Mesenchymal stem cell (in vitro differentiated cells and primary cell): ENCODE data around the gene PDZRN3.

ENCODE experiments used
- DNase-seq: peaks from one replicate; pipeline ENCODE4 v3.0.0-alpha.2; 2013
- H2AFZ ChIP-seq: one replicate; pipeline ENCODE4 v1.6.1; 2013; ENCODE audit warnings: low read depth, mild to moderate bottlenecking, control low read depth, inconsistent platforms, low read length, moderate library complexity
- H2AK5ac ChIP-seq: 2 replicates; pipeline ENCODE4 v1.6.1; 2013; ENCODE audit warnings: low read length, moderate library complexity, mild to moderate bottlenecking, inconsistent platforms; ENCODE audit not compliant: severe bottlenecking
- H2BK120ac ChIP-seq: one replicate; pipeline ENCODE4 v1.6.1; 2013; ENCODE audit warnings: low read depth, mild to moderate bottlenecking, inconsistent platforms, low read length, moderate library complexity
- H2BK12ac ChIP-seq, 2 experiments: one replicate each; pipeline ENCODE4 v1.6.1; 2013; ENCODE audit warnings: inconsistent platforms in 2 of 2, low read length in 2 of 2, mild to moderate bottlenecking in 2 of 2, moderate library complexity in 2 of 2, control low read depth in 1 of 2
- H2BK15ac ChIP-seq: one replicate; pipeline ENCODE4 v1.6.1; 2013; ENCODE audit warnings: mild to moderate bottlenecking, low read depth, inconsistent platforms; ENCODE audit not compliant: poor library complexity, severe bottlenecking
- H2BK5ac ChIP-seq: 2 replicates; pipeline ENCODE4 v1.6.1; 2013; ENCODE audit warnings: low read depth, mild to moderate bottlenecking, low read length, control low read depth, inconsistent platforms; ENCODE audit not compliant: poor library complexity, severe bottlenecking
- H3K14ac ChIP-seq, 2 experiments: one replicate each; pipeline ENCODE4 v1.6.1; 2013; ENCODE audit warnings: inconsistent platforms in 2 of 2, low read length in 2 of 2, control low read depth in 1 of 2, mild to moderate bottlenecking in 1 of 2, moderate library complexity in 1 of 2
- H3K18ac ChIP-seq, 2 experiments: one replicate each; pipeline ENCODE4 v1.6.1; 2013; ENCODE audit warnings: inconsistent platforms in 2 of 2, low read length in 2 of 2, control low read depth in 1 of 2, low read depth in 1 of 2, mild to moderate bottlenecking in 1 of 2
- H3K23ac ChIP-seq, 2 experiments: one replicate each; pipeline ENCODE4 v1.6.1; 2013; ENCODE audit warnings: inconsistent platforms in 2 of 2, low read length in 2 of 2, mild to moderate bottlenecking in 2 of 2, moderate library complexity in 2 of 2, control low read depth in 1 of 2
- H3K27ac ChIP-seq: 2 replicates; pipeline ENCODE4 v1.5.1; 2013; ENCODE audit warnings: mild to moderate bottlenecking, moderate library complexity, low read length, control low read depth, inconsistent platforms; ENCODE audit not compliant: poor library complexity, severe bottlenecking
- H3K27me3 ChIP-seq, 2 experiments: 2 replicates each; pipeline versions ENCODE4 v1.6.1 to v1.7.0; 2013; ENCODE audit warnings: low read length in 2 of 2, mild to moderate bottlenecking in 2 of 2, moderate library complexity in 2 of 2, control low read depth in 1 of 2, inconsistent platforms in 1 of 2; ENCODE audit not compliant: control insufficient read depth in 1 of 2, insufficient read depth in 1 of 2
- H3K36me3 ChIP-seq, 2 experiments: 2 replicates each; pipeline versions ENCODE4 v1.6.1 to v1.7.0; 2013; ENCODE audit warnings: low read length in 2 of 2, control low read depth in 1 of 2, inconsistent platforms in 1 of 2, low read depth in 1 of 2, mild to moderate bottlenecking in 1 of 2; ENCODE audit not compliant: insufficient read depth in 2 of 2, control insufficient read depth in 1 of 2
- H3K4ac ChIP-seq, 2 experiments: one replicate each; pipeline ENCODE4 v1.6.1; 2013; ENCODE audit warnings: inconsistent platforms in 2 of 2, low read length in 2 of 2, mild to moderate bottlenecking in 2 of 2, moderate library complexity in 2 of 2, control low read depth in 1 of 2, low read depth in 1 of 2
- H3K4me1 ChIP-seq: 2 replicates; pipeline ENCODE4 v1.6.1; 2013; ENCODE audit warnings: low read depth, low read length, control low read depth; ENCODE audit not compliant: control insufficient read depth, insufficient read depth
- H3K4me2 ChIP-seq: 2 replicates; pipeline ENCODE4 v1.6.1; 2013; ENCODE audit warnings: low read length, mild to moderate bottlenecking, inconsistent platforms; ENCODE audit not compliant: poor library complexity, severe bottlenecking
- H3K4me3 ChIP-seq, 2 experiments: 2 replicates each; pipeline versions ENCODE4 v1.5.1 to v1.7.0; 2013; ENCODE audit warnings: low read length in 2 of 2, mild to moderate bottlenecking in 2 of 2, control low read depth in 1 of 2, low read depth in 1 of 2; ENCODE audit not compliant: insufficient read depth in 1 of 2
- H3K79me1 ChIP-seq: replicated peaks from 2 replicates; pipeline ENCODE4 v1.6.1; 2013; ENCODE audit warnings: mild to moderate bottlenecking, control low read depth, low read length, inconsistent platforms; ENCODE audit not compliant: poor library complexity, severe bottlenecking
- H3K9ac ChIP-seq: 2 replicates; pipeline ENCODE4 v1.7.0; 2013; ENCODE audit warnings: mild to moderate bottlenecking, low read length, moderate library complexity
- H3K9me3 ChIP-seq: 2 replicates; pipeline ENCODE4 v1.7.0; 2013; ENCODE audit warnings: mild to moderate bottlenecking, low read length; ENCODE audit not compliant: control insufficient read depth
- H4K8ac ChIP-seq: one replicate; pipeline ENCODE4 v1.6.1; 2013; ENCODE audit warnings: inconsistent platforms, mild to moderate bottlenecking, low read length, moderate library complexity
- H4K91ac ChIP-seq: one replicate; pipeline ENCODE4 v1.6.1; 2013; ENCODE audit warnings: mild to moderate bottlenecking, low read length, inconsistent platforms
- WGBS: methylation state at CpG from one replicate; pipeline ENCODE4 v1.1.7; 2013; ENCODE audit warnings: mixed read lengths; 5-methylcytosine and 5-hydroxymethylcytosine counted together

PDZRN3 gene

GRCh38 chr3:73582535-73582934 is 42.2 kb downstream of the PDZRN3 start:
- H3K79me1 ChIP-seq: no peaks in the 10 kb centered on the region
- WGBS: 93% methylated on average over 1 of the region's 4 CpGs
- no peak overlapping the region for H2BK15ac ChIP-seq

GRCh38 chr3:73581134-73581846 is 43.5 kb downstream of the PDZRN3 start:
- no peak overlapping the region for H2BK15ac ChIP-seq
- DNase-seq: no peak
- H3K23ac ChIP-seq: no peak overlapping the region
- no peak overlapping the region for H3K18ac ChIP-seq
- H2BK5ac ChIP-seq: no peak overlapping the region
- H3K27ac ChIP-seq: no peak overlapping the region
- H2AFZ ChIP-seq: no peak overlapping the region
- no peak overlapping the region for H3K4me3 ChIP-seq
- peaks cover 0 to 44% of the 10 kb centered on the region in 2 experiments for H3K36me3 ChIP-seq
- H3K4me1 ChIP-seq: peaks cover 2% of the 10 kb centered on the region
- H2BK120ac ChIP-seq: no peak overlapping the region
- WGBS: 100% methylated on average over 1 of the region's 2 CpGs
- H3K27me3 ChIP-seq: no peaks in the 10 kb centered on the region
- H2AK5ac ChIP-seq: no peak overlapping the region
- no peak overlapping the region for H3K14ac ChIP-seq
- no peak overlapping the region for H2BK12ac ChIP-seq
- H3K79me1 ChIP-seq: no peaks in the 10 kb centered on the region
- no peak overlapping the region for H4K8ac ChIP-seq
- H4K91ac ChIP-seq: no peak overlapping the region
- no peaks in the 10 kb centered on the region for H3K9me3 ChIP-seq
- H3K9ac ChIP-seq: no peak overlapping the region
- H3K4me2 ChIP-seq: no peak overlapping the region
- H3K4ac ChIP-seq: no peak overlapping the region

More at GRCh38 chr3:73582535-73582934, 42.2 kb downstream of the PDZRN3 start:
- no peak overlapping the region for H2BK120ac ChIP-seq
- H3K9ac ChIP-seq: no peak overlapping the region
- no peak overlapping the region for H3K4me3 ChIP-seq
- no peak for DNase-seq
- no peak overlapping the region for H4K8ac ChIP-seq
- H3K4me1 ChIP-seq: no peaks in the 10 kb centered on the region
- H2AFZ ChIP-seq: no peak overlapping the region
- no peak overlapping the region for H3K14ac ChIP-seq
- peaks cover 0 to 56% of the 10 kb centered on the region in 2 experiments for H3K36me3 ChIP-seq
- H3K18ac ChIP-seq: no peak overlapping the region
- no peak overlapping the region for H3K4ac ChIP-seq
- no peak overlapping the region for H3K4me2 ChIP-seq
- H4K91ac ChIP-seq: no peak overlapping the region
- no peak overlapping the region for H2BK5ac ChIP-seq
- no peaks in the 10 kb centered on the region for H3K27me3 ChIP-seq
- H3K9me3 ChIP-seq: no peaks in the 10 kb centered on the region
- no peak overlapping the region for H3K23ac ChIP-seq
- no peak overlapping the region for H2AK5ac ChIP-seq
- H3K27ac ChIP-seq: no peak overlapping the region
- no peak overlapping the region for H2BK12ac ChIP-seq

GRCh38 chr3:73580343-73580742 is 44.4 kb downstream of the PDZRN3 start:
- no peak overlapping the region for H2BK12ac ChIP-seq
- H3K14ac ChIP-seq: no peak overlapping the region
- no peak overlapping the region for H2BK120ac ChIP-seq

GRCh38 chr3:73577704-73578103 is 47.0 kb downstream of the PDZRN3 start:
- peaks cover 1% of the 10 kb centered on the region for H3K79me1 ChIP-seq
- no peak overlapping the region for H3K18ac ChIP-seq
- H2BK5ac ChIP-seq: no peak overlapping the region
- H3K9me3 ChIP-seq: no peaks in the 10 kb centered on the region
- H4K91ac ChIP-seq: no peak overlapping the region
- H3K4me1 ChIP-seq: peaks cover 2% of the 10 kb centered on the region
- H3K27me3 ChIP-seq: no peaks in the 10 kb centered on the region
- H3K27ac ChIP-seq: no peak overlapping the region
- H3K9ac ChIP-seq: peak overlapping the region; percentile 19
- no peak overlapping the region for H3K4me3 ChIP-seq
- no peak overlapping the region for H2BK120ac ChIP-seq
- no peak overlapping the region for H3K14ac ChIP-seq
- H3K4ac ChIP-seq: no peak overlapping the region
- no peak overlapping the region for H2BK12ac ChIP-seq
- H3K4me2 ChIP-seq: no peak overlapping the region
- H2BK15ac ChIP-seq: no peak overlapping the region
- no peak overlapping the region for H3K23ac ChIP-seq
- peaks cover 0 to 39% of the 10 kb centered on the region in 2 experiments for H3K36me3 ChIP-seq
- DNase-seq: no peak
- no peak overlapping the region for H2AFZ ChIP-seq
- WGBS: 100% methylated on average over 4 of the region's 5 CpGs
- no peak overlapping the region for H2AK5ac ChIP-seq
- no peak overlapping the region for H4K8ac ChIP-seq

More at GRCh38 chr3:73580343-73580742, 44.4 kb downstream of the PDZRN3 start:
- Histone ChIP-seq H3K4ac (no peak overlapping the region), H3K4me2 (no peak overlapping the region), H2AK5ac (no peak overlapping the region), H2BK5ac (no peak overlapping the region), H3K4me1 (peaks cover 2% of the 10 kb centered on the region), H3K36me3 (peaks cover 0 to 42% of the 10 kb centered on the region in 2 experiments), H3K23ac (no peak overlapping the region), H3K18ac (no peak overlapping the region), H2AFZ (no peak overlapping the region), H3K9ac (no peak overlapping the region), H3K27me3 (no peaks in the 10 kb centered on the region), H3K27ac (no peak overlapping the region), H3K79me1 (no peaks in the 10 kb centered on the region), H3K4me3 (no peak overlapping the region), H4K8ac (no peak overlapping the region), H2BK15ac (no peak overlapping the region), H4K91ac (no peak overlapping the region), H3K9me3 (no peaks in the 10 kb centered on the region)
- WGBS: 29% methylated on average over 2 of the region's 2 CpGs
- peak; percentile 96 for DNase-seq
